IPS-NIHi7 (cell line): Measurements from ENCODE around the gene CYP3A4.
"Not testable (repeated sequence)": the region's sequence is repeated elsewhere in the genome, so short reads cannot be mapped to it uniquely, and the experiment has no call there.

Source experiments
- DNase-seq: peaks from one replicate; pipeline ENCODE4 v3.0.0; 2012; ENCODE audit warnings: mixed read lengths; ENCODE audit errors: extremely low spot score

Gene CYP3A4

DNA sequence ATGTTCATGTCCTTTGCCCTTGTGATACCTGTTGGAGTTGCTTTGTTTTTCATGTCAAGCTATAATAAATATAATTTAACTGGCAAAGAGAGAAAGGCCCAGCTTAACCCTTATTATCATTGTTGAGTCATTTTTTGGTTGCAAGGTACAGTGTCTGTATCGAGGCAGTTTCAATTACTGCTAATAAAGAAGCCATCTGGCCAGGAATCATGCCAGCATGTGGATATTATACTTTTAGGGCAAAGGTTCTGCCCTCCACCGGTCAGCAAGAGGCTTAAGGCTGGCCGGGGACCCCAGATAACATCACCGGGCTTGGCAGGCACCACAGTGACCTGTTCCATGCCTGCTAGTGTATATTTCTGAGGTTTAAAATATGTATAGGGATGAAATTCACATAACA is 9.0 kb upstream of the CYP3A4 start:
- DNase-seq = no peak

DNA sequence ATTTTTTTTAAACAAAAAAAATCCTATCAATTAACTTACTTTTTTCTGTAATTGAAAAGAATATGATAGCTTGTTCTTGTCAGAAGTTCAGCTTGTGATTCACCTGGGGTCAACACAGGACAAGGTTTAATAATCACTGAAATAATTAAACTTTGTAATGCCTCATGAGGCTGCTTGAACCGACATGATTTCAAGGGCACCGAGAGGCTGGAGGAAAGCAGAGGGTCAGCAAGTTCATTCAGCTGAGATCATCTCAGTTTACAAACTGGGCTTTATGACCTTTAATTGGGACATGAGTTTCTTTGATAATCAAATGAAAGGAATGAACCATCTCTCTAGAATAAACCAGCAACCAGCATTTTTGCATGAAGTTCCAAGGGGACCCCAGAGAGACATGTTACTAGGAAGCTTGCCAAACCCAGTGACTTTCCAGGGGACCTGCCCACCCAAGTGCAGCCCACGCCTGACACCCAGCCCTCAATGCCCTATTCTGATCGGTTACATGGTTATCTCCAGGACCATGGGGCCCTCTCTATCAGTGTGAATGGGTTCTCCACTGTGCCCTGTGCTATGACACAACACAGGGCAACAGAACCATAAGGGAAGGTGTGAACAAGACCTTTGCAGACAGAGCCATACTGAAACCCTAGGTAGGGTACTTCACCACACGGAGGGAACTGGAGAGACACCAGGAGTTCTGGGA is 7.8 kb upstream of the CYP3A4 start:
- no peak for DNase-seq

DNA sequence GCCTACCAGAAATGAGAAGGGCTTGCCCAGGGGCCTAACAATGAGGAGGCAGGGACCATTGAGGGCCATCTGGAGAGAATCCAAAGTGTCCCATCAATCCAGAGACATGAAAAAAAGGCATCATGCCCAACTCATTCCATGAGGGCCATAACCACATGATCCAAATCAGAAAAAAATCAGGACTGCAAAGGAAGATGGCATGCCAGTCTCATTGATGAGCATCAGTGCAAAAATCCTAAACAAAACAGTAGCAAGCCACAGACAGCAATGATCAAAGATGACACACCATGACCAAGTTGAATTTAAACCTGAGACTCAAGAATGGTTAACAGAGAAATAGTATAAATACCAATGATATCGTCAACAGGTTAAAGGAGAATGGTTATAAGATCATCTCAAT is 7.0 kb upstream of the CYP3A4 start:
- DNase-seq = no peak

DNA sequence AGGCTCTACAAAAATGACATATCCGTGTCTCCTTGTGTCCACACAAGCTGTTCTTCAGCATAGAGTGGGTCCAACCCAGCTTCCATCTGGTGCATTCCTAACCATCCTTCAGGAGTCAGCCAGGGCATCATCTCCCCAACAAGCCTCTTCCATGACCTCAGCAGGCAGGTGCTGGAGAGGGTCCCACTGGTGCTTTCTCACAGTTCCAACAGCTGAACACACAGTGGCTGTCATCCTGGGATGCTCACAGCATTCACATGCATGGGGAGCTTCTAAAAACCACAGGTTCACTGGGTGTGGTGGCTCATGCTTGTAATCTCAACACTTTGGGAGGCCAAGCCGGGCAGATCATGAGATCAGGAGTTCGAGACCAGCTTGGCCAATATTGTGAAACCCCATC is 6.4 kb upstream of the CYP3A4 start:
- no peak for DNase-seq

DNA sequence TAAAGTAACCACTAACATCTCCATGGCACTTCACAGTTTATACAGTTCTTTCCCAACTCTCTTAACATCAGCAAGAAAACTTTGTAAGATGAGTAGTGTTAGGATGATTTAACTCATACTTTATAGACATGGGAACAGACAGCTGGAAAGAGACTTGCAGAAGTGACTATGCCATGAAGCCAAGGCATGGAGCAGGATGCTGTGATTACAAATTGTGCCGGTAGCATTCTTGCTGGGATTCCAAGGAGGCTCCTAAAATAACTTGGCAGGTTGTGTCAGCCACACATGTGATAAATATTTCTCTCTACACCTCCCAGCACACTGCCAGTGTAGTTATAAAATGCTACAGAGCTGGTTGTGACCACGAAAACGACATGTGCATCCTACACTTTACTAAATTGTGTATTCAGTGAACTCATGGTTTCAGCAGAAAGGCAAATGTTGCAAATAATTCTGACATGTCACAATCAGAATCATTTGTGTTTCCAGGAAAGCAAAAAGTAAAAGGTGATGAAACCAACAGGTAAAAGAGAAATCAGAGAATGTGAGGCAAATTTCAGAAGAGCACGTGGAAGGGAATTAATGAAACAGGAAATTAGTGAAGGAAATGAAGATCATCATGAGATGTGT is 5.6 kb upstream of the CYP3A4 start:
- DNase-seq = no peak

DNA sequence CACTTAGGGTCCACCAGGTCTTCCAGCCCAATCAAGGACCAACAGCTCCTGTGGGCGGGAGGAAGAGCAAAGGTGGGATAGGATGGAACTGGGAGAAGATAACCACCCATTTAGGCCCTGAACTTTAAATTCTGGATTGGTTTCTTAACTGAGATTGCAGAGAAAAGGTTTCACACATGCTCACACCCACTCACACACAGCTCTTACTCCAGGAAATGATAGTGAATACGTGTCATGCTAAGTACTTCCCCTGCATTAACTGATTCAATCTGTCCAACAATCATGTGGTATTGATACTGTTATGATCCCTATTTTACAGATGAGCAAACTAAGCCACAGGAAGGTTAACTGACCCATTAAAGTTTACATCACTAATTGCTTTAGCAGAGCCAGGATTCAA is 4.6 kb upstream of the CYP3A4 start:
- DNase-seq = no peak

DNA sequence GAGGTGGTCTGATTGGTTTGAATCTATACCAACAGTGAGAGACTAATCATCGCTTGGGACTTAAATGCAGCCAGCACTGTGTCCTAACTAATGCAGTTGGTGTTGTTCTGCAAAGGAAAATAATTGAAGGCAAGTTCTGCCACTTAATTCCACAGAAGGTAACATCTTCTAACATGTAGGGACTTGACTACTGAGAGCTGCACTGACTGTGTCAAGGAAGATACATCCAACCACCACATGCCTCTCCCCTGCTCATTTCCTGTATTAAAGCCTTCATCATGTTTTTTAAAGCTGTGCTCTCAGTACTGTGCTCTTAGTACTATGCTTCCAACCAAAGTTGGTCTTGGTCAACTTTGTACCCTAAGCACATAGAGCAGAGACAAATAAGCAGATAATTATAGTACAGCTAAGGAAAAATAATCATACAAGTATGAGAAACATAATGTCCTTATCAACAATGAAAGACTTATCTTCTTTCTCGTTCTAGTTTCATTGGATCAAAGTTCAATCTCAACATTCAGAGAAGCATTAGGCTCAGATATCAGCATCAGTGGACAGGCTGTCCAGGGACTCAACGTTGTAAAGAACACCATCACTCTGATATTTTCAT is 2.8 kb upstream of the CYP3A4 start:
- no peak for DNase-seq

DNA sequence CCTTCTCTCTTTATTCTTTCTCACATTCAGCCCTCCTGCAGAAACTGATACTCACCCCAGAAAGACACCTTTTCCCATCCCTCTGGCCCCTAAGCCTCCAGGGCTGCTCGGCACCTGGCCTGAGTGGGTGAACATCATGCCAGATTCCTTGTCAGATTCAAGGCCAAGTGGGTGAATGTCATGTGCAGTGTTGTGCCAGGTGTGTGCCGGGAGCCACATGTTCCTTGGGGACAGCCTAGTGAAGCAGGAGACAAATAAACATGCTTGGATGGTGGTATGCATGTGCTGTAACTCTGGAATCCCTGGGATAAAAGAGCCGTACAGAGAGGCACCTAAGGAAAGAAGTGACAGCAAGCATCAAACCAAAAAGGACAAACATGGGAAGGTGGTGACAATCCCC is 1.7 kb upstream of the CYP3A4 start:
- DNase-seq = not testable (repeated sequence)

DNA sequence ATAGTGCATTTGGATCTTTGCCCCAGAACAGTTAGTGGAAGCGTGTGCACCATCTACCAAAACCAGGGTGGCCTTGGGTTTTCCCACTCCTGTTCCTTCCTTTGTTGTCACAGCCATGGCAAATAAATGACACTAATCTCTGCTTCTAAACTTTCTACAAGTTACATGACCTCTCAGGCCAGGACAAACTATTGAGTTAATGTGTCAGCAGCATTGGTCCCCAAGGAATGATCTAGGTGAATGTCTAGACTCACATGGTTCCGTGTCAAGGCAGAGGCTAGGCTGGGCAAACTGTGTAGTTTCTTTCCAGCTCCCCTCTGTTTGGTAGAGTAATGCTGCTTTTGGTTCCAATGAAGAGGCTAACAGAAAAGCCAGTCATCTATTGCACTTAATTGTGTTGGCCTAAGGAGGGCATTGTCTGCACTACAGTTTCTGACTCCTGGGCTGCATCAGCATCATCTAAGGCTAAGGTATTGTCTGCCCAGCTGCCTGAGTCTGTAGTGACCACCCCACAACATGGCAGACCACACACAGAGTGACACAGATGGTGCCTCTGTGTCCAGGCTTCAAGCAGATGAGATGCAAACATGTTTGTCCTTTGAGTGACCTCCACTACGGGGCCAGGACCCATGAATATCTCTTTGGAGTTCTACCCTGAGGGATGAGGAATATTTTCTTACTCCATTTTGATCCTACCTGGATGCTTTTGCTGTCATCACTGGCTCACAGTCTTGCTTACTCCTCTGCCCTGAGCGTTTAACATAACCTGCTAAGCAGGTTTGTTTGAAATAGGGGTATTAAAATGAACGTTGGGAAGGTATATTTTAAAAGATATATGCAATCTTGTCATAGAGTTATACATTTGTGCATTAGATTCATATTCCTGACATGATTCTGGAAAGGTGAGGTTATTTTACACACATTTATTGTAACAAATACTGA is 1.7 kb downstream of the CYP3A4 start:
- DNase-seq = no peak

DNA sequence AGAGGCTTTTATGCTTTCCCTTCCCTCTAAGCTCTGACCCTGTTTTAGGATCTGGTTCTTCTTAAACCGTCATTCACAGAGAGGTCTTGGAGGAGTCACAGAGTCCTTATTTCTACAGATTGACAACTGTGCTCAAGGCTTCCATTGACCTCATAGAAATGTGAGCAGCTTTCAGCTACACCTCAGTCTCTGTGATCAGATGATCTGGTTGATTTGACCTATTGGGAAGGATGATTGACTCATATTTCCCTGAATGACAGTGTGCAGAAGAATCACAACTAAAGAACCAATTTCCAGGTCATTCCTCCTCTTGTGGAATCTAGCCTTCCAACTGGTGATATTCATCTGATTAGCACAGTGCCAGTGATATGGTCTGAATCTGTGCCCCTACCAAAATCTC is 3.4 kb downstream of the CYP3A4 start:
- DNase-seq = no peak

DNA sequence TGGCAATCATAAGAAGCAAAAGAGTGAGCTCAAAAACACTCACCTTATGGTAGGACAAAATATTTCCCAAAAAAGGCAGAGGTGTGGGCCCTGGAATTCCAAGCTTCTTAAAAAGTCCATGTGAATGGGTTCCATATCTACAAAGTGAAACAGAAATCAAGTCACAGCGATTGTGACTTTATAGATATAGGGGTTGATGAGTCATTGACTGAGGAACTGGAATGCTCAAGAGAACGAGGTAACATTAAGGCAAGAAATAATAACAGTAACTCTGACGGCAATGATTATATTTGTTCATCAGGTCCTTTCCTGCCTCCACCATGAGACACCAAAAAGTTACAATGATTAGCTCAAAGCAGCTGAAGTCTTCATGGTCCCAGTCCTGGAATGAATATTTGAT is 4.0 kb downstream of the CYP3A4 start:
- no peak for DNase-seq

DNA sequence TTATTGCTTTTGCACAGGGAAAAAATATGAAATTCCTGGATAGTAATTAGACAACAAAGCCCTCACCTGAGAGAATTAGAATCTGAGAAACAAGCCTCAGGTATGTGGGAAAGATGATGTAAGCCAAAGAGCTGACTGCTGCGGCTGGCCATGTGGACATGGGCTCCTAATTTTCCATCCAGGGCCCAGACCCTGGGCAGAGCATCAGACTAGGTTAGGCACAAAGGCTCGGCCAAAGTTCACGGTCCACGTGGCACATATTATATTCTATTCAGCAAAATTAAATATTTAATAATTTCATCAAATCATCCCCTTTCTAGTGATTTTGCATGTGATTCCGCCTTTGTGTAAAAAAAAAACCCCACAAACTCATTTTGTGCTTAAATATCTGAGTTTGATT is 5.1 kb downstream of the CYP3A4 start:
- DNase-seq = no peak

DNA sequence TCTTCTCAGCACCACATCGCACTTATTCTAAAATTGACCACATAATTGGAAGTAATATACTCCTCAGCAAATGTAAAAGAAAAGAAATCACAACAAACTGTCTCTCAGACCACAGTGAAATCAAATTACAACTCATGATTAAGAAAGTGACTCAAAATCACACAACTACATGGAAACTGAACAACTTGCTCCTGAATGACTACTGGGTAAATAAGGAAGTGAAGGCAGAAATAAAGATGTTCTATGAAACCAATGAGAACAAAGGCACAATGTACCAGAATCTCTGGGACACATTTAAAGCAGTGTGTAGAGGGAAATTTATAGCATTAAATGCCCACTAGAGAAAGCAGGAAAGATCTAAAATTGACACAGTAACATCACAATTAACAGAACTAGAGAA is 10.6 kb downstream of the CYP3A4 start:
- not testable (repeated sequence) for DNase-seq

DNA sequence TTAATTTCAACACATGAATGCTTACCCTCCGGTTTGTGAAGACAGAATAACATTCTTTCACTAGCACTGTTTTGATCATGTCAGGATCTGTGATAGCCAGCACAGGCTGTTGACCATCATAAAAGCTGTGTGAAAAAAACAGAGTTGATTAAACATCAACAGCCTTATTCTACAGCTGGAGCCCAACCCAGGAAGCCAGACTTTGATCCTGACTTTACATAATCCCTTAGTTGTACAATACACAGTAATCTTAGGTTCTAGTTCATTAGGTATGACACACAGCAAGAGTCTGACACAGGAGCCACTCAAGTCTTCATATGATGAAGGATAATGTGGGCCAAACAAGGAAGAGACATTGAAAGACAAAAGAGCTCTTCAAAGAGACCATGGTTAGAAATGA is 11.4 kb downstream of the CYP3A4 start:
- DNase-seq = no peak

DNA sequence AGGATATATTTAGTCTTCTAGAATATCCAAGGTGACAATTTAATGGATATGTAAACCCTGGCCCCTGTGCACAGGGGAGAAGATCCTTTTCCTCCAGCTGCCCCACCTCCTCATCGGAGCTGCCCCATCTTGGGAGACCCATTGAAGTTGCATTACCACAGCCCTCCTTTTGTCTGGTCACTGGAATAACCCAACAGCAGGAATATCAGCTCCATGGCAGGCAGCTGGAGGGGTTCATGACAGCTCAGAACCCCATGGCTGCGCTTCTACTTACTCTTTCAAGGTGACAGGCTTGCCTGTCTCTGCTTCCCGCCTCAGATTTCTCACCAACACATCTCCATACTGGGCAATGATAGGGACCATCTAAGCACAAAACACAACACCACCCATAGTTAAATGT is 14.5 kb downstream of the CYP3A4 start:
- DNase-seq = not testable (repeated sequence)

DNA sequence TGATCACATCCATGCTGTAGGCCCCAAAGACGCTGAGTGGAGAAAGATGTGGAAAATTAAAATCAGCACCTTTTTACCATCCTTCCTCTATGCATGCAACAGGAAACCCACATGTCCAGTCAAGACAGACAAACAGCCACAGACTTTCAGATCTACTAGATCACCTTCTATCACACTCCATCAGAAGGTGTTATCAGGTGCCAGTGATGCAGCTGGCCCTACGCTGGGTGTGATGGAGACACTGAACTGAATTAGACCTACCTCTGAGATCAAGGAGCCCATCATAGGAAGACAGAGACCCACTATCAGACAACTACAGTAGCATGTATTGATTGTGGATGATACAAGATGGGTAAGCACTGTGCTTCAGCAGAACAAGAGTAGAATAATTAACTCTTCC is 15.5 kb downstream of the CYP3A4 start:
- DNase-seq = no peak

DNA sequence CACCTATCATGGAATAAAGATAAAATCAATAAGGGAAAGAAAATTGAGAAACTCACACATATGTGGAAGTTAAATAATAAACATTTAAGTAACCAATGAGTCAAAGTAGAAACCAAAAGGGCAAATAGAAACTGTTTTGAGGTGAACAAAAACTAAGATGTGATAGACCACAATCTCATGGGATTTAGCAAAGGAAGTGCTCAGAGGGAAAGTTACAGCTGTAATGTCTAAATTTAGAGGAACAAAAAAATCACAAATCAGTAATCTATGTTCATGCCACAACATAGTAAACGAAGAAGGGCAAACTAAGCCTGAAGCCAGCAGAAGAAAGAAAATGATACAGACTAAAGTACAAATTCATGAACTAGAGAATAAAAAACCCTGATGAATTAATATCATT is 16.3 kb downstream of the CYP3A4 start:
- no peak for DNase-seq

DNA sequence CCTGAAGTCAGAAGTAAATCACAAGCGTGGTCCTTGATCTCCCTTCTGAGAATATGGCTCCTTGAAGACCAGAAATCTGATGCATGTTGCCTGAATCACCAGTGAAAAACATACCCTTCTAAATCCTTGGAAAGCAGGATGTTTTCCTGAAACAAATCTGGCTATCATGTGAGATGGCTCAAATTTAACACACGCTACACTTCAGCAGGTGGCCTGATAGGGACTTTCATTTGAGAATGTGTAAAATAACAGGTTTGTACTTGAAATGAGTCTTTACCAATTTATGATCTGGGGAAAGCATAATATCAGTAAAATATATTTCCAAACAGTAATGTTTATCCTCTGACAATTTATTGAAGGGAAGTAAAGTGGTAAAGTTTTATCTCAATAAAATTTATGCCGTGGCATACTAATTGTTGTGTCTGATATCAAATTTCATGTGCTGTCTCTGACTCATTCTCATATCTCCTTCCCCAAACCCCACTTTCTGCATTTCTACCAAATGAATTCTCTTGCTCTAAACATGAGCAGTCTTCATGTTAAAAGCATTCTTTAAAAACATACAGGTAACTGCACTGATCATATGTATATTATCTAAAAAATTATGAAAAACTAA is 17.4 kb downstream of the CYP3A4 start:
- DNase-seq = no peak

DNA sequence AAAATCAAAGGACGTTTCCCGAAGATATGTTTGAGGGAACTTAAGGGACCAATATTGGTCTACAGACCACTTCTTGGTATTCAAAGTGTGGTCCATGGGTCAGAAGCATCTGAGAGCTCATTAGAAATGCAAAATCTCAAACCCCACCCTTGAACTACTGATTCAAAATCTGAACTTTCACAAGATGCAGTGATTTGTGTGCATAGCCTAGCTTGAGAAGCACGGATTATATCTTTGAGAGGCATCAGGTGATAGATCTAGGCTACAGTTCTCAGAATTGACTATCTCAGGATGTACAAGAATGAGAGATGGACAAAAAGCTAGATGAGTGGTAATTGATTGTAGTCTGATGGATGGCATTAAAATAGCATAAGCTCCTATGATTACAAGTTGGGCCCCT is 19.5 kb downstream of the CYP3A4 start:
- no peak for DNase-seq

DNA sequence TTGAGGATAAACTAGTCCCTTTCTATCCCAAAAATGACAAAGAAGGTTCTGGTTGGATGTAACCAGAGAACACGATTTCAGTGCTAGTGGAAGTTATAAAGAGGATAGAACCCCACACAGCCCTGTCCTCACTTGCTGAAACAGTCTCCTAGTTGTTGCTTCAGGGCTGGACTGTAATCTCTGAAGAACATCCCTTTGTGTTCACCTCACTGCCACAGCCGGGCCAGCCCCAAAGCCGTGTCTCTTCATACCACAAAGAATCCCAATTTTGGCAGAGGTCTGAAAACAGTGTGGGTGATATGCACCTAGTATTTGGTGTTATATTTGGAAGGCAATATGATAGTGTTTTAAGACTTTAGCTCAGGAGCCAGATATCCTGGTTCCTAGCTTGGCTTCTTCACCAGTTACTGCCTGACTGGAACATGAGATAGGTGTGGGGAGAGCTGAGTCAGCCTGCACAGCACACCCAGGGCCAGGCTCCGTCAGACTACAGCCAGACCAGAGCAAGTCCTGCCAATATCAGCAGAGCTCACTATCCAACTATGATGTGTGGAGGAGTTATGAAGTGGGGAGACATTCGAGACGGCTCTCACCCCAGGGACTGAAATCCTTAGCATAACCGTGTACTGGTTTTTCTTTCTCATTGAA is 21.2 kb downstream of the CYP3A4 start:
- no peak for DNase-seq

DNA sequence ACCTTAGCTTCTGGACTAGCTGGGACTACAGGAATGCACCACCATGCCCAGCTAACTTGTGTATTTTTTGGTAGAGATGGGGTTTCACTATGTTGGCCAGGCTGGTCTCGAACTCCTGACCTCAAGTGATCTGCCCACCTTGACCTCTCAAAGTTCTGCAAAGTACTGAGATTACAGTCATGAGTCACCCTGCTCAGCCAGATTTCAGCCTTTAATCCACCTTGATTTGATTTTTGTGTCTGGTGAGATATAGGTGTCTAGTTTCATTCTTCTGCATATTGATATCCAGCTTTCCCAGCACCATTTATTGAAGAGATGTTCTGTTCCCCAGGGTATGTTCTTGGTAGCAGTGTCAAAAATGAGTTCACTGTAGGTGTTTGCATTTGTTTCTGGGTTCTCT is 28.9 kb downstream of the CYP3A4 start:
- DNase-seq = no peak
